Memory B cell (primary cell): Measurements from ENCODE around the gene ACP4.
A peak's percentile ranks its signal among the peaks of the same experiment; 100 is the strongest.

Source experiments
- ATAC-seq: fragments of 150-1000 bp; cut with Tn5 transposase; 2 replicates; pipeline ENCODE4 v1.10.0; 2021; ENCODE audit warnings: low read depth, mild to moderate bottlenecking, moderate library complexity
- DNase-seq, 2 donors: peaks; one replicate each; pipeline ENCODE4 v3.0.0; 2022; ENCODE audit warnings: low spot score in 2 of 2
- H3K27ac Mint-ChIP-seq: one replicate; pipeline ENCODE4 v1.8.0; 2022; ENCODE audit warnings: mild to moderate bottlenecking, moderate library complexity, mixed read lengths
- H3K27me3 Mint-ChIP-seq: one replicate; pipeline ENCODE4 v1.8.0; 2022; ENCODE audit warnings: mixed read lengths
- H3K36me3 Mint-ChIP-seq: one replicate; pipeline ENCODE4 v1.8.0; 2022; ENCODE audit warnings: mild to moderate bottlenecking, mixed read lengths
- H3K4me1 Mint-ChIP-seq: one replicate; pipeline ENCODE4 v1.8.0; 2022; ENCODE audit warnings: mixed read lengths
- H3K4me3 Mint-ChIP-seq: one replicate; pipeline ENCODE4 v1.8.0; 2022; ENCODE audit warnings: mild to moderate bottlenecking, moderate library complexity, mixed read lengths
- H3K9me3 Mint-ChIP-seq: one replicate; pipeline ENCODE4 v1.8.0; 2022; ENCODE audit warnings: mixed read lengths

The ACP4 gene

DNA sequence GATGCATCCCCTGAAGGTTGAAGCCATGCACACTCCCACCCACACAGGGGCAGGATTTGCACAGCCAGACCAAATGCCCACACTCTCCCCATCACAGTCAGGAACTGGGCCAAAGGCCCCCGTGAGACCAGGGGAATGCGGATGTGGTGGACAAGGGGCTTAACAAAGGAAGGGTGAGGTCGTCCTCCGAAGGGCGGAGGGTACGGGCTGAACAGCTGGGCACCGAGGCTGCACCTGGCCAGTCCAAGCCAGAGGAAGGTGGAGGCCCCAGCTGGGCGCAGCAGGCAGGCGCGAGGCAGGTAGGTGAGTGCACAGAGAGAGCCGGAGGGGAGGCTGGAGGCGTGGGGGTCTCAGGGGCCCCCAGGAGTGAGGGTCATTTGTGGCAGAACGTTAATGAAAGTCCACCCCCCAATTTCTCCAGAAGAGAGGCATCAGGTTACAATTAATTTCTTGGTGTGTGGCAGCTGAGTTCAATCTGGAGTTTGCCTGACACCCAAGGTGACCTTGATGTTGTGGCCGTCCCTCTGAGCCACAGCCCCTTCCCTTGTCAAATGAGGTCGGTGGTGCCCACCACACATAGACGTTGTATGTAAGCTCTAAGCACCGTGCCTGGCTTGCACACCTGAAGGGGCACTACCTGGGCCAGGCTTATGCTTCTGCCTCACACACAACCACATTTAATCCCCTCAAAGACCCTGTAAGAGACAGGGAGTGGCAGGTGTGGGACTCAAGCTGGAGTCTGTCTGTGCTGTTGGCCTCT lies 40.2 kb downstream of the ACP4 start:
- ATAC-seq (no peak), DNase-seq (no peak)
- H3K4me3 Mint-ChIP-seq, result no peak overlapping the region
- H3K9me3 Mint-ChIP-seq, result no peaks in the 10 kb centered on the region
- no peaks in the 10 kb centered on the region for H3K36me3 Mint-ChIP-seq
- peaks cover 12% of the 10 kb centered on the region for H3K27me3 Mint-ChIP-seq
- no peak overlapping the region for H3K27ac Mint-ChIP-seq
- H3K4me1 Mint-ChIP-seq, result peaks cover 3% of the 10 kb centered on the region

DNA sequence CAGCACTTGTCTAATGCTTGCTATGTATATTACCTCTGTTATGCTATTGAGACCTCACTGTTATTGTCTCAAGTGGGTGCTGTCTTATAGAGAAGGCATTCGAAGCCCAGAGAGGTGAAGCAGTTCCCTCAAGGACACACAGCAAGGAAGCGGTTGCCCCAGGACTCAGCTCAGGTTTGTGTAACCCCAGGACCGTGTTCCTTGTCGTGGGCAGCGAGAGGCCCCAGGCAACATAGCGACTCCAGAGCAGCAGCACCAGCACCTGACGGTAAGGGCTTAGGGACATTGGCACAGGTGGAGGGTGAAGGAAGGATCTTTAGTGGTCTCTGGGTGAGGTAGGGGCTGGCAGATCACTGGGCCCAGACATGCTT lies 40.8 kb downstream of the ACP4 start:
- DNase-seq (no peak), ATAC-seq (no peak)
- Mint-ChIP-seq H3K27ac (peak overlapping the region; percentile 70), H3K27me3 (peaks cover 12% of the 10 kb centered on the region), H3K9me3 (no peaks in the 10 kb centered on the region), H3K4me1 (peaks cover 5% of the 10 kb centered on the region), H3K36me3 (no peaks in the 10 kb centered on the region), H3K4me3 (no peak overlapping the region)

DNA sequence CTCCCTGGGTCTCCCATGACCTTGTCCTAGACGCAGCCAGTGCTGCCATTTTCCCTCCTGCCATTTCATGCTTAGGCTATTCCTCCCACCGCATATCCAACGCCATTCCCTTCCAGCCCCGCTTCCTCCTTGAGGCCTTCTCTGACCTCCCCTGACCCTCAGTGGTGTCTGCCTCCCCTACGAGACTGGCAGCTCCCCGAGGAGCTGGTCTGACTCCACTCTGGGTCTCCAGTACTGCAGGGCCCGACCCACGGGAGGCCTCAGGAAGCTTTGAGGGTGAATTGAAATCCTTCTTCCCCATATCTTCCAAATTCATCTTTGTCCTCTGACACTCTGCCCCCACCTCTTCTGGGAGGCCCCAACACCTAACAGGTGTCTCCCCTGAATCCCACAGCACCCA lies 42.5 kb downstream of the ACP4 start:
- H3K9me3 Mint-ChIP-seq, result no peaks in the 10 kb centered on the region
- no peak for DNase-seq
- peaks cover 13% of the 10 kb centered on the region for H3K4me1 Mint-ChIP-seq
- no peak overlapping the region for H3K4me3 Mint-ChIP-seq
- H3K36me3 Mint-ChIP-seq, result no peaks in the 10 kb centered on the region
- no peak for ATAC-seq
- peaks cover 21% of the 10 kb centered on the region for H3K27me3 Mint-ChIP-seq
- H3K27ac Mint-ChIP-seq, result no peak overlapping the region

DNA sequence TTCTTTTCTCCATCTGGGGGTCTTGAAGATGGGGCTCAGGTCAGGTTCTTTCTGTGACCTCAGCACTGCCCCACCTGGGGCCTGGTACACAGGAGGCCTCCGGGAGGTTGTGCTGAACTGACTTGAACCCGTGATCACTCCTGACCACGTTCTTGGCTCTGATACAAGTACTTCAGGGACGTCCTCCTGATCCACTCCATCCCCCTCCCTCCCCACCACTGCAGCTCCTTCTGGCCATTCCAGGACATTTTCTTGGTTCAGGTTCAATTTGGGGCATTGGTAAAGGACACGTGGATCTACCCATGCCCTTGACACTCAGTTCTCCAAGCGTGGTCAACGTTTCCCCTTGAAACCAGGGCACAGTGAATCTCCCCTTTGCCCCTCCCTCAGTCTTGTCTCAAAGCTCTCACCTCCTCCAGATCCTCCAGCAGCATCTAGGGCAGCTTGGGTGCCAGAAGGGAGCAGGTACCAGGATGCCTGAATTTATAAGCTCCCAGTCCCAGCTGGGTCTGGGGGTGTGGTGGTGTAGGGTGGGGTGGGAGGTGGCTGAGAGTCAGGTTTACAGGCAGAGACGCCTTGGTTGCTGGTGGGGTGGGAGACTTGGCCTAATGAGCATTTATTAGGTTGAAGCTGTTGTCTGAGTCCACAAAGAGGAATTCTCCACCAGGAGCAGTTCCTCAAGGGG lies 43.0 kb downstream of the ACP4 start, which contains the start of gene KLK15:
Gene KLK15, minus strand, starts transcription at position 458 of the 685 bp plus-strand sequence. CDS start 2,082 bp downstream, outside the sequence.
- ATAC-seq (no peak), DNase-seq (no peak)
- Mint-ChIP-seq H3K9me3 (no peaks in the 10 kb centered on the region), H3K4me1 (peaks cover 15% of the 10 kb centered on the region), H3K4me3 (no peak within 1 kb of the TSS), H3K36me3 (no peaks in the 10 kb centered on the region), H3K27ac (no peak within 1 kb of the TSS), H3K27me3 (peaks cover 23% of the 10 kb centered on the region)

DNA sequence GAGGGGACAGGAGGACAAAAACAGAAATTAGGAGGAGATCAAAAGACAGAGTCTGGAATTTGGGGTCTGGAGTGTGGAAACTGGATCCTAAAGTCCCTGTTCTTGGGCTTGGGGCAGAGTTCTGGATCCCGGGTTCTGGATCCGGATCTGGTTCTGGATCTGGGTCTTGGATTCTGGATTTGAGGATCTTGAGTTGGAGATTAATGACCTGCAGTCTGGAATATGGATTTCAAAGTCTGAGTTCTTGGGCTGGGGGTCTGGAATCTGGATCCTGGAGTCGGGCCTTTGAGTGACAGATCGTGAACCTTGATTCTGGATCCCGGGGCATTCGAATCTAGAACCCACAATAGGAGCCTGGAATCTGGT lies 43.6 kb downstream of the ACP4 start:
- no peaks in the 10 kb centered on the region for H3K36me3 Mint-ChIP-seq
- H3K27ac Mint-ChIP-seq, result no peak overlapping the region
- H3K9me3 Mint-ChIP-seq, result no peaks in the 10 kb centered on the region
- H3K27me3 Mint-ChIP-seq, result peaks cover 24% of the 10 kb centered on the region
- peaks cover 17% of the 10 kb centered on the region for H3K4me1 Mint-ChIP-seq
- ATAC-seq, result no peak
- DNase-seq, result no peak
- no peak overlapping the region for H3K4me3 Mint-ChIP-seq

DNA sequence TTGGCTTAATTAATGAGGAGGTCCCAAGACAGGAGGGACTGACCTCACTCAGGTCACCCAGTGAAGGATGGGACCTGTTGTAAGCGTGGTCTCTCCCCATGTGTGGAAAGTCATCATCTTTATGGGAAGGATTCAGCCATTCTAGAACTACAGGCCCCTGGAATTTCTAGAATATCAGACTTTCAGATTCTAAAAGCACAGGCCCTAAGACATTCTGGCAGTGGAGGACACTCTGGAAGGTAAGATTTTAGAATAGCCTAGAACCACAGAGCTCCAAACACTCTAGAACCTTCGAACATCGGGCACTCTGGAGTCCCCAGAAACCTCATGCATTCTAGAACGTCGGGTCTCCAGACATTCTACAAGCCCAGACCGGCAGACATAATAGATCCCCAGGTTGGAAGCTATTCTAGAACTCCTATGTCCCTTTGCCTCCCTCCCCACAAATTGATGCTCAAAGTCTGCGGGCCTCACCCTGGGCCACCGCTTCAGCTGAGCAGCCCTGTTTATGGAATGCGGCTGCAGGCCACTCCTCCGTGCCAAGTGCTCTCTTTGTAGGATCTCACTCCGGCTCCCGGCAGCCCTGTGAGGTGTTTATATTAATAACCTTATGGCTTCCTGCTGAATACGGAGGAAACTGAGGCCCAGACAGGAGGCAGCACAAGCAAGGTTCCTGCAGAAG lies 45.0 kb downstream of the ACP4 start:
- H3K4me3 Mint-ChIP-seq, result peak overlapping the region; percentile 88
- peak overlapping the region; percentile 31 for H3K27ac Mint-ChIP-seq
- H3K4me1 Mint-ChIP-seq, result peaks cover 17% of the 10 kb centered on the region
- H3K9me3 Mint-ChIP-seq, result no peaks in the 10 kb centered on the region
- DNase-seq (no peak), ATAC-seq (no peak)
- H3K27me3 Mint-ChIP-seq, result peaks cover 21% of the 10 kb centered on the region
- H3K36me3 Mint-ChIP-seq, result no peaks in the 10 kb centered on the region

DNA sequence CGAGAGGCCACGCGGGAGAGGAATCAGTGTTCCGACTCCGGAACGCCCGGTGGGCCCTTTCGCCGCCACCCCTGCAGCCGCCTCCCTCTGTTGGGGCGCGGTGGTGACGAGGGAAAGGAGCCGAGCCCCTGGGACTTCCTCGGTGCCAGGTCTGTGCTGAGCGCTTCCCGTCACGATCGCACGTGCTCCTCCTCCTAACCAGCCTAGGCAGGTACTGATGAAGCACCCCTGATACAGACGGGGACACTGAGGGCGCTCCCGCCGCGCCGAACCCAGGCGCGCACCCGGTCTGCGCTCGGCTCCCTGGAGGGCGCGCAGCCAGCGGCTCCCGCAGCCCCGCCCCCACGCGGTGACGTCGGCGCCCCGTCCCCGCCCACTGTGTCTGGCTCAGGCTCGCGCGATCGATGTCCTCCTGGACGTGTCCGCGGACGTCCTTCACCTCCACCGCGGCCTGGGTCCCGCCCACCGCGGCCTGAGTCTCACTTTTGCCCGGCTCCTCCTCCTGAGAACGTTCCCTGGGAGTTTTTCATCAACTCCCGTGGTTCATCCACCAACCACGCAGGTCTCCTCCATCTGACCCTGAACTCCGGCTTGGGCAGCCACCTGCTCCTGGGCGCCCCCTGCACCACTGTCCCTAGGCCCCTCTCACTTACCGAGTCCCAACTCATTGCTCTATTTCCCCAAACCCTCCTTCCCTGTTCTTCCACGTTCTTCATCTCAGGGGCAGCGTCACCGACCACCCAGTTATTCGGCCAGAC lies 45.7 kb downstream of the ACP4 start:
- H3K4me3 Mint-ChIP-seq, result peak overlapping the region; percentile 88
- H3K9me3 Mint-ChIP-seq, result no peaks in the 10 kb centered on the region
- peak overlapping the region; percentile 80 for H3K27ac Mint-ChIP-seq
- no peaks in the 10 kb centered on the region for H3K36me3 Mint-ChIP-seq
- H3K4me1 Mint-ChIP-seq, result peaks cover 17% of the 10 kb centered on the region
- ATAC-seq, result peak; percentile 89
- peaks cover 19% of the 10 kb centered on the region for H3K27me3 Mint-ChIP-seq
- peak; percentile 73 to 85 for DNase-seq

DNA sequence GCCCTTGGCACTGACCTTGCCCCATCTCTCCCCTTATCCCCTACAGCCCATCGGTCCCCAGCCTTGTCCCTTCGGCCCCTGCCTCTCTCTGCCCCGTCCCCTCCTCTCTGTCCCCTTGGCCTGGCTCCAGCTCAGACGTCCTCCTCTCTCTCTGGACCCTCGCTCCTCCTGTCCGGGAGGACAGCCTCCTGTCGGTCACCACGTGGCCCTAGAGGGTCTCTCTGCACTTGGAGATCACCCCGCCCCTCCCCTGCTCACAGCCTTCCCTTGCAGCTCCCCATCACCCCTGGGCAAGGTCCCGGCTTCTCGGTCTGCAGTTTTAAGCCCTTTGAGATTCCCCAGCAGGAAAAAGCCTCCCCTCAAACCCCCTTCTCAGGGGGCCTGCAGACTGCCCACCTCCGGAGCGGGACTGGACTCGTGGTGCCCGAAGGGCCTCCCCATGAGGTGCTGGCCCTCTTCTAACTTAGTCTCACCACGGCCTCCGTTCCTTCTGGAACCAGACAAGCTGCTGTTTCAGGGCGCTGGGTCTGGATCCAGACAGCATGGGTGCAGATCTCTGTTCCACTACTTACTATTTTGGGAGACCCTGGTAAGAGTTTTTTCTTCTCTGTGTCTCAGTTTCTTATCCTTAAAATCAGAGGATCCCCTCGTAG lies 46.5 kb downstream of the ACP4 start:
- H3K36me3 Mint-ChIP-seq, result peaks cover 2% of the 10 kb centered on the region
- H3K27ac Mint-ChIP-seq, result peak overlapping the region; percentile 80
- no peak for ATAC-seq
- peaks cover 18% of the 10 kb centered on the region for H3K27me3 Mint-ChIP-seq
- peaks cover 17% of the 10 kb centered on the region for H3K4me1 Mint-ChIP-seq
- peaks cover 2% of the 10 kb centered on the region for H3K9me3 Mint-ChIP-seq
- no peak for DNase-seq
- H3K4me3 Mint-ChIP-seq, result peak overlapping the region; percentile 88

DNA sequence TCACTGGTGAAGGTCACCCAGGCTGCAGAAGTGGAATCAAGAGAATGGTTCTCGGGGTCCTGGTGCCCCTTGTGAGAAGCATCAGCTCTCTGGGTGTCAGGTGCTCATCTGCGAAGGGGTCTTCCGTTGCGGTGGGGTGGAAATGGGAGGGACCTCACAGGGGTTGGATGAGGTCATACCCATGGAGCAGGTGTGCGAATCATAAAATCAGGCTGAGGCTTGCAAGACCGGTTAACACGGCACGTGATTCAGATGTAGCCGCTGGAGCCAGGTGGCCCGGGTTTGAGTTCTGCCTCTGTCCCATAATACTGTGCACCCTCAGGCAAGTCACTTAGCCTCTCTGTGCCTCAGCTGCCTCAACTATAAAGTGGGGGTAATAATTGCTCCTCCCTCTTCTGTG lies 47.1 kb downstream of the ACP4 start:
- ATAC-seq (no peak), DNase-seq (no peak)
- Mint-ChIP-seq H3K27me3 (peaks cover 16% of the 10 kb centered on the region), H3K27ac (peak overlapping the region; percentile 80), H3K4me3 (peak overlapping the region; percentile 88), H3K36me3 (peaks cover 2% of the 10 kb centered on the region), H3K4me1 (peaks cover 17% of the 10 kb centered on the region), H3K9me3 (peaks cover 2% of the 10 kb centered on the region)

DNA sequence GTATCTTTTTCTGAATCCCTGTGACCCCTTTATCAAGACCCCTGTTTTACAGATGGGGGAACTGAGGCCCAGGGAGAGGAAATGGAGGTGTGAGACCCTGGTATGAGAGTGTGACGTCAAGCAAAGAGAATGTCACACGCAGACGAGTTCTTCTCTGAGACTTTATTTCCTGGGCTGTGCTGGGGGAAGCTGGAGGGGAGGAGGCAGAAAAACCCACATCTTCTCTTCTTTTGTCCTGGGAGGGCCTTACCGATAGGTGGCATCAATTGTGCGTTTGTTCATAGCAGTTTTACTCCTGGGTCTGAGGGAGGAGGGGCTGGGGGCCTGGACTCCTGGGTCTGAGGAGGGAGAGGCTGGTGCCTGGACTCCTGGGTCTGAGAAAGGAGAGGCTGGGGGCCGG lies 48.0 kb downstream of the ACP4 start:
- no peak for DNase-seq
- Mint-ChIP-seq H3K4me3 (no peak overlapping the region), H3K4me1 (peaks cover 17% of the 10 kb centered on the region), H3K9me3 (peaks cover 5% of the 10 kb centered on the region), H3K36me3 (peaks cover 3% of the 10 kb centered on the region), H3K27me3 (peaks cover 14% of the 10 kb centered on the region), H3K27ac (peak overlapping the region; percentile 84)
- peak; percentile 39 for ATAC-seq

DNA sequence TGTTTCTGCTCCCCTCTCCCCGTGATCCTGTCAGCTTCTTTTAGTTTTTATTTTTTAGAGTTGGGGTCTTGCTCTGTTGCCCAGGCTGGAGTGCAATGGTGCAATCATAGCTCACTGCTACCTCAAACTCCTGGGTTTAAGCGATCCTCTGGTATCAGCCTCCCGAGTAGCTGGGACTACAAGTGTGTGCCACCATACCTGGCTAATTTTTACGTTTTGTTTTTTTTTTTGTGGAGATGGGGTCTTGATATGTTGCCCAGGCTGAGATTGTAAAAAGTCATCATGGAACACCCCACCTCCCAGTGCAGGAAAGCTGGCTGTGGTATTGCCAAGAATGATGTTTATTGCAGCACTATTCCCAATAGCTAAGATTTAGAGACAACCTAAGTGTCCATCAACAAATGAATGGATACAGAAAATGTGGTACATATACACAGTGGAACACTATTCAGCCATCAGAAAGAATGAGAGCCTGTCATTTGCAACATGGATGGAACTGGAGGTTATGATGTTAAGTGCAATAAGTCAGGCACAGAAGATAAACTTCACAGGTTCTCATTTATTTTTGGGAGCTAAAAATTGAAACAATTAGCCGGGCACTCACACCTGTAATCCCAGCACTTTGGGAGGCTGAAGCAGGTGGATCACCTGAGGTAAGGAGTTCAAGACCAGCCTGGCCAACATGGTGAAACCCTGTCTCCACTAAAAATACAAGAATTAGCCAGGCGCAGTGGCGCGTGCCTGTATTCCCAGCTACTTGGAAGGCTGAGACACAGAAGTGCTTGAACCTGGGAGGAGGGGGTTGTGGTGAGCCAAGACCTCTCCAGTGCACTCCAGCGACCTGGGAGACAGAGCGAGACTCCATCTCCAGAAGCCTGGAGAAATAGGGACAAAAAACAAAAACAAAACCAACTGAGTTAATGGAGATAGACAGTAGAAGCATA lies 49.8 kb downstream of the ACP4 start:
- no peak overlapping the region for H3K27ac Mint-ChIP-seq
- H3K4me3 Mint-ChIP-seq, result no peak overlapping the region
- H3K9me3 Mint-ChIP-seq, result peaks cover 11% of the 10 kb centered on the region
- DNase-seq, result no peak
- peaks cover 5% of the 10 kb centered on the region for H3K36me3 Mint-ChIP-seq
- peaks cover 14% of the 10 kb centered on the region for H3K27me3 Mint-ChIP-seq
- ATAC-seq, result no peak
- peaks cover 17% of the 10 kb centered on the region for H3K4me1 Mint-ChIP-seq

DNA sequence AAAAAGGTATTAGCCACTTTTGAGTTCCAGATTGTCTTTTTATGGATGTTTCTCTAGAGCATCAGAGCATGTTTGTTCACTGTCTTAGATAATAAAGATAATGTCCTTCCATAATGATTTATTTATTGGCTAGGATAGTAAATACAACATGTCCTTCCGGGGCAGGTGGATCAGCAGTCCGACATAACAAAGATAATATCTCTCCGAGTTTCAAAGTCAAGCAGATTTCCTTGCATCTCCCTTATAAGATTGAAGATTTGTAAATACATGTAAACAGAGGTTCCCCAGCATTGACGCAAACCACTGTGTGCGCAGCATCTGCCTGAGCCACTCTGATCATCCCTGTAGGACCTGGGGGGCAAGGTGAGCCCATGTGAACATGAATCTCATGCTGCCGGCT lies 51.9 kb downstream of the ACP4 start:
- no peak overlapping the region for H3K27ac Mint-ChIP-seq
- ATAC-seq, result no peak
- peaks cover 5% of the 10 kb centered on the region for H3K36me3 Mint-ChIP-seq
- DNase-seq, result no peak
- H3K4me1 Mint-ChIP-seq, result peaks cover 5% of the 10 kb centered on the region
- H3K9me3 Mint-ChIP-seq, result peaks cover 13% of the 10 kb centered on the region
- H3K27me3 Mint-ChIP-seq, result peaks cover 7% of the 10 kb centered on the region
- H3K4me3 Mint-ChIP-seq, result no peak overlapping the region

DNA sequence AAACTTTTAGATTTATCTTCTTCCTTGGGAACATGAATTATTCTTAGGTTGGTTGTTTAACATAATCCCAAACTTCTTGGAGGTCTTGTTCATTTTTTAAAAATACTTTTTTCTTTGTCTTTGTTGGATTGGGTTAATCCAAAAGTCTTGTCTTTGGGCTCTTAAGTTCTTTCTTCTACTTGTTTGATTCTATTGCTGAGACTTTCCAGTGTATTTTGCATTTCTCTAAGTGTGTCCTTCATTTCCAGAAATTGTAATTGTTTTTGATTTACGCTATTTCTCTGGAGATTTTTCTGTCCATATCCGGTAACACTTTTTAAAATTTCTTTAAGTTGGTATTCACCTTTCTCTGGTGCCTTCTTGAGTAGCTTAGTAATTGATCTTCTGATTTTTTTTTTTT lies 53.0 kb downstream of the ACP4 start:
- Mint-ChIP-seq H3K27me3 (peaks cover 4% of the 10 kb centered on the region), H3K36me3 (peaks cover 5% of the 10 kb centered on the region)

More for the DNA sequence above, 53.0 kb downstream of the ACP4 start:
- Mint-ChIP-seq H3K9me3 (peaks cover 13% of the 10 kb centered on the region), H3K4me3 (no peak overlapping the region), H3K4me1 (peaks cover 2% of the 10 kb centered on the region), H3K27ac (no peak overlapping the region)
- ATAC-seq (no peak), DNase-seq (no peak)
